GM19035 (cell line): Measurements from ENCODE around the gene RARRES2.
A peak's percentile ranks its signal among the peaks of the same experiment; 100 is the strongest.
"Not testable (repeated sequence)": the region's sequence is repeated elsewhere in the genome, so short reads cannot be mapped to it uniquely, and the experiment has no call there.

Source experiments
- ATAC-seq: cut with Tn5 transposase; IDR thresholded peaks from one replicate; pipeline ENCODE4 v1.9.1; 2021; ENCODE audit not compliant: unreplicated experiment

Gene RARRES2

DNA sequence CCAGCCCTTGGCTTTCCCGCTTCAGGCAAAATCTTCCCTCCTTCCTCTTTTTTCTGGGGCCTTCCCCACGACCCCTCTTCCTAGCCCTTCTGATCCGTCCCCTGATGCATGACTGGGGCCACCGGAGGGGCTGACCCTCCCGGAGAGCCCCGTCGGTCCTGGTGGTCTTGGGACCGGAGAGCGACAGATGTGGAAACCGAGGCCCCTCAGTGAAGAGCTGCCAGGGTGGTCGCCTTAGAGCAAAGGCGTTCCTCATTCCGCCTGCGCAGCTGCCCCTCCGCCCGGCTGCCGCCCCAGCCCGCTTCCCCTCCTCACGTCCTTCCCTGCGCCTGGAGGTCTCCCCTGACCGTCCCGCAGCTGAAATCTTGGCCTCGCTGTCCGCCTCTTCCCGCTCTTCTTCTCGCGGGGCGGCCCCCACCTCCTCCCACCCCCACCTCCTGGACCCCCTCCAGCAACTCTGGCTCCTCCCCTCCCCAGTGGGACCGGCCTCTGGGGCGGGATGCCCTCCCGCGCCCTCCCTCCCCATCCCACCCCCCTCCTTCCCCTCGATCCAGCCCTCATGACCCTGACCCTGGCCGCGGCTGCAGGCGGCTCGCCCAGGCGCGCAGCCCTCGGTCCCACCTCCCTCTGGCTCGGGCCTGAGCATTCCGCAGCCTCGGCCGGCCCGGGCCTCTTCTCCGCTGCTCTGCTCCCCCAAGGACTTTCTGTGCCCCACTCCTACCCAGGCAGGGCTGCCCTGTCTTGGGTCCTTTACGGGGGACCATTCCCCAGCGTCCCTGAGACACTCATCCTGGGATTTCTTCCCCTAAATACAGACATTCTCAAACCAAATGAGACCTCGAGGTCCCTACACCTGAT is at the start of gene RARRES2:
Gene RARRES2 (minus strand): TSS at position 367 of the 858 bp plus-strand sequence. CDS start 1,020 bp downstream, outside the sequence.
- no peak for ATAC-seq

DNA sequence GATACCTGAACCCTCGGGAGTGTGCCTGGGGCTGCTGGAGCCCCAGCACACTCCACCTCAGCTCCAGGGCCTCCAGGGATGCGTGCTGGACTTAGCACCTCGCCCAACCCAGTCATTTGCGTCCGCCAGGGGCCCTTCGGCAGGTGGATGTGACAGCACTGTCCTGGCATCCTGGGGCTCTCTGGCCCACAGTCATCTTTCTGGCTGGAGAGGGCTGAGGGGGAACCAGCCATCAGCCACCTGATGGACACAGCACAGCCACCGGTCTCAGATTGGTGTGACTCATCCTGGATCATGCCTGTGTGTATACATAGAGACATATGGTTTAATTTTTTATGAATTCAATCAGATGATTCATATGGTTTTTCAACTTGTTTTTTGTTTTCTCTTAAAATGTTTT is 48.8 kb upstream of the RARRES2 start:
- ATAC-seq, result no peak

DNA sequence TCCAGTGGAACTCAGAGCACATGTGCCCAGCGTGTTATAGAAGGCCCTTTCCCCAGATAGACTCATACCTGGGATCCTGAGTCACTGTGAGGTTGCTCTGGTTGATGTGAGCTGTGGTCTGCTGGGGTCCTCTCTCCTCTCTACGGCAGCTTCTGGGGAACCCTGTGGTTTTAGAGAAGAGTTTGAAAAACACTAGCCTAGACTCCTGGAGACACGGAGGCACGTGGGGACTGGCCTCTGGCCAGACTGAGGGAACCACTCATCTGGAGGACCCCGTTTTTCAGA is 48.0 kb upstream of the RARRES2 start:
- ATAC-seq, result no peak

DNA sequence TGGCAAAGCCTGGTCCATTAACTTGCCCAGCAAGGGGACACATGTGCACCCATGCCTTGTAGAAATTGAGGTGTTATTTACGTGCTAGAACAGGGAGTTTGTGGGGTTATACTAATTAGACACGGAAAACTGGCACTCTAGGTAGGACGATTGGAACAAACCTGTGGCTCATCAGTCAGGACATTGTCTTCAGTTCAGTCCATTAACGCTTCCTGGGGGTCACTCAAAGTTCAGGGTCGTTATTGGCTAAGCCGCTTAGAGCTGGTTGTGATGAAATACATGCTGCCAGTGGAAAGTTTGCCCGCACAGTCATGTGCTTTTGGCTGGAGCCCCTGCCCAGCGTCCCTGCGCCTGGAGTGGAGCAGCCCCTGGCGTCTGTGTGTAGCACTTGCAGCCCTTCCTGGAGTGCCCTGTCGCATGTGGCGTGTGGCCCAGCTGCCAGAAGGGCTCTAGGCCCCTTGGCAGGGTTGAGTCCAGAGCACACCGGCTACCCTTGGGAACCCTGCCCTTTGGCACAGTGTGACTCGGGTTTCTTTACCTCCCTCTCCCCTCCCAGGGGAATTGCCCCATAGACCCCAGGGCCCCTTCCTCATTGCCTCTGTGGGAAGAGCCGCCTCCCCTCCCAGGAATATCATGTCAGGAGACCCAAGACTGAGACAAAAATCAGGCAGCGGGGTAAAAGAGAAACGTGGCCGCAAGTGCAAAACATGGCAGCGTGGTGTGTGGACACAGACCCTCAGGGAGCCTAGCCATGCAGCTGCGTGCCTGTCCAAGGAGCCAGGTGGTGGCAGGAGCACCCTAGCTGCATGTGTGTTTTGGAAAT is 47.5 kb upstream of the RARRES2 start:
- ATAC-seq, result no peak

- ATAC-seq, result no peak
Measured at GRCh38 chr7:150388306-150388705, 46.9 kb upstream of the RARRES2 start.

DNA sequence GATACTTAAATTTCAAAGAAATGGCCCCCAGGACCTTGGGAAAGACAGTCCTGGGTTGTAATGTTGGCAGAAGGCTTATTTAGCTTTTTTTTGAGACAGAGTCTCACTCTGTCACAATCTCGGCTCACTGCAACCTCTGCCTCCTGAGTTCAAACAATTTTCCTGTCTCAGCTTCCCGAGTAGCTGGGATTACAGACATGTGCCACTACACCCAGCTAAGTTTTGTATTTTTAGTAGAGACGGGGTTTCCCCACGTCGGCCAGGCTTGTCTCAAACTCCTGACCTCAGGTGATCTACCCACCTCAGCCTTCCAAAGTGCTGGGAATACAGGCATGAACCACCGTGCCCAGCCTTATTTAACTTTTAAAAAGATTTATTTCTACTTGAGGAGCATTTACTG is 44.5 kb upstream of the RARRES2 start:
- ATAC-seq, result not testable (repeated sequence)

DNA sequence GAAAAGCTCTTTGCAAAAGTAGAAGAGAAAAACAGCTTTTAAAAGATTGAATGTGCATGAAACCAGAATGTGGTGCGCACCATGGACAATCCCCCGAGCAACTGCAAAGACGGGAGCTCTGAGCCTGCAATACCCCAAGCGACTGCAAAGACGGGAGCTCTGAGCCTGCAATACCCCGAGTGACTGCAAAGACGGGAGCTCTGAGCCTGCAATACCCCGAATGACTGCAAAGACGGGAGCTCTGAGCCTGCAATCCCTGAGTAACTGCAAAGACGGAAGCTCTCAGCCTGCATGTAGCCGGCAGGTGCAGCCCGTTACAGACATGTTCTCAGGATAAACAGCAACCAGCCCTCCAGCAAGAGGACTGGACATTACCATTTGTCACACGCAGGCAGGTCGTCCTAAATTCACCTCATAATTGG is 43.9 kb upstream of the RARRES2 start:
- ATAC-seq, result no peak

GRCh38 chr7:150384406-150385301 is 43.2 kb upstream of the RARRES2 start:
- no peak for ATAC-seq

- no peak for ATAC-seq
Measured at GRCh38 chr7:150383710-150384397, 42.4 kb upstream of the RARRES2 start.

DNA sequence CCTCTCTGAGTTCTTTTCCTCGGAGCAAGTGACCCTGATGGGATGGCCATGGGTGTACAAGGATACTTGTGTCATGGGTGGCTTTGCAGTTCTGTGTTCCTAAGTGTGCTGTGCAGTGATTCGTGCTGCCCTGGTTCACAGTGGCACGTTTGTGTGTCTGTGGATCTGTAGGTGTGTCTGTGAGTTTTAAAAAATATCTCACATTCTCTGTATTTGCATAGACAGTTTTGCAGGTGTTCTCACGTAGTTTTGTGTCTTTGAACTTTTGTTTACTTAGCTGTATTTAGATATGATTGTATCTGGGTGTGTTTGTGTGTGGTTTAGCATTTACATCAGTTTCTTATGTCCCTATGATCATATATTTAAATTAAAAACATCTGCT is 41.4 kb upstream of the RARRES2 start:
- no peak for ATAC-seq

GRCh38 chr7:150382123-150382843 is 40.9 kb upstream of the RARRES2 start:
- ATAC-seq, result no peak

DNA sequence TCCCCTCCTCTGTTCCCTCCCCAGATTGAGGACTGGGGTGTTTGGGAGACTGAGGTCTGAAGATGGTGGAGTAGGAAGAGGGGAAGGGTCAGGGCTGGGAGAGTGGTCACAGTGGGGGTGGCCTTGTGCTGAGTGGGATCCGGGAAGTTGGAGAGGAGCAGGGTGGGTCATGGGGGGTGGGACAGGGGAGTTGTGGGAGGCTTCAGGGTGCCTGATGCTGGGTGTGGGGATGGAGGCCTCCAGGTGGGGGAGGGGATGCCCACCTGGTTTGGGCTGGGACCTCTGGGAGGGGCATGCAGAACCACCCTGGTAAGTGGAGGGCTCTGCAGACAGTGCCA is 40.3 kb upstream of the RARRES2 start:
- no peak for ATAC-seq

DNA sequence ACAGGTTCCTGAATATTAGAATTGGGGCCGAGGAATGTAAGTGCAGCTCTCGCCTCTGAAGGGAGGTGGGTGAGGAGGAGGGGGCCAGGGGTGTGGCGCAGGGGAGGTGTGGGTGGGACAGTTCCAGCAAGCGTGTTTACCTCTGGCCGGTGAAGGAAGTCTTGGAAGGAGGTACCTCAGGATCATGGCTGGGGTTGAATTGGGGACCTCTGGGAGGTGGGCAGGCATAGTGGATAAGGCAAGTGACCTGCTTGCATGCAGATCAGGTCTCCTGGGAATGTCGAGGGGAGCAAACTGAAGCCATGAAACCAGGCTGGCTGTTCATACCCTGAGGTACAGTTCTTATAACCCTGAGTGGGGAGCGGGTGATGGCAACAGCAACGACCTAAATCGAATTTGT is 39.7 kb upstream of the RARRES2 start:
- no peak for ATAC-seq

- no peak for ATAC-seq
Measured at GRCh38 chr7:150380463-150380862, 39.0 kb upstream of the RARRES2 start.

- peak; percentile 9 for ATAC-seq
Measured at GRCh38 chr7:150379441-150380379, 38.3 kb upstream of the RARRES2 start.

- peak; percentile 82 for ATAC-seq
Measured at GRCh38 chr7:150378853-150379440, 37.5 kb upstream of the RARRES2 start, which contains the start of gene ZNF775. Gene ZNF775 (plus strand): TSS chr7:150379330. CDS start chr7:150388471, 9,141 bp downstream.

- no peak for ATAC-seq
Measured at GRCh38 chr7:150378115-150378852, 36.9 kb upstream of the RARRES2 start.

GRCh38 chr7:150377635-150378034 is 36.2 kb upstream of the RARRES2 start:
- no peak for ATAC-seq
